PC-3 (cell line): ENCODE measurements around the gene LZTFL1. TPM values are rescaled to one million over a fixed set of nuclear protein-coding genes. Genes with fewer than 3 reads are reported as not detected.

Experiments
- ATAC-seq: fragments of 200-7000 bp; cut with Tn5 transposase; 2 replicates; pipeline ENCODE4 v1.9.1; 2020; ENCODE audit warnings: mild to moderate bottlenecking, moderate library complexity
- BruUV-seq: library from RNA; stranded (reverse); fragments of 400-500 nt; replicated peaks from 2 replicates; lab custom pipeline; 2021; lab: Mats Ljungman, UMichigan
- CTCF ChIA-PET: fragments of 300-600 bp; sonication (Branson Sonifier 250); formaldehyde crosslinking; loops from one replicate; lab custom pipeline; 2022; ENCODE audit warnings: antibody characterized with exemption; lab: Charles Lee
- POLR2A ChIA-PET: fragments of 300-600 bp; sonication (Branson Sonifier 250); formaldehyde crosslinking; loops from one replicate; lab custom pipeline; 2022; ENCODE audit warnings: antibody characterized with exemption; ENCODE audit not compliant: unreplicated experiment; lab: Charles Lee
- DNase-seq: peaks from one replicate; pipeline ENCODE4 v3.0.0-alpha.2; 2015
- H2AFZ ChIP-seq: fragments of 300-600 bp; sonication (generic); 2 replicates; pipeline ENCODE4 v1.6.0; 2016; ENCODE audit warnings: antibody characterized with exemption, low read length
- H3F3A ChIP-seq: fragments of 300-600 bp; sonication (generic); one replicate; pipeline ENCODE4 v1.6.0; 2017; ENCODE audit warnings: antibody characterized with exemption, low read length, control low read depth, mild to moderate bottlenecking; ENCODE audit not compliant: unreplicated experiment
- H3K27ac ChIP-seq: fragments of 300-600 bp; sonication (generic); 2 replicates; pipeline ENCODE4 v1.5.1; 2016; ENCODE audit warnings: mild to moderate bottlenecking, low read length
- H3K27me3 ChIP-seq: fragments of 300-600 bp; sonication (generic); 2 replicates; pipeline ENCODE4 v1.6.1; 2016; ENCODE audit warnings: low read length, mixed read lengths
- H3K36me3 ChIP-seq: fragments of 300-600 bp; sonication (generic); 2 replicates; pipeline ENCODE4 v1.6.1; 2016; ENCODE audit warnings: low read depth, mixed run types, low read length, mixed read lengths
- H3K4me1 ChIP-seq: fragments of 300-600 bp; sonication (generic); 2 replicates; pipeline ENCODE4 v1.5.1; 2016; ENCODE audit warnings: low read length; ENCODE audit not compliant: insufficient read depth
- H3K4me2 ChIP-seq: fragments of 300-600 bp; sonication (generic); 2 replicates; pipeline ENCODE4 v1.6.0; 2016; ENCODE audit warnings: low read length
- H3K4me3 ChIP-seq: fragments of 300-600 bp; sonication (generic); 2 replicates; pipeline ENCODE4 v1.5.1; 2016; ENCODE audit warnings: mild to moderate bottlenecking, low read length, mixed read lengths
- H3K79me2 ChIP-seq: fragments of 300-600 bp; sonication (generic); 2 replicates; pipeline ENCODE4 v1.6.1; 2017; ENCODE audit warnings: low read length, mixed read lengths
- H3K9ac ChIP-seq: fragments of 300-600 bp; sonication (generic); 2 replicates; pipeline ENCODE4 v1.6.0; 2016; ENCODE audit warnings: mild to moderate bottlenecking, low read length
- H3K9me2 ChIP-seq: fragments of 300-600 bp; sonication (generic); replicated peaks from 2 replicates; pipeline ENCODE4 v1.6.1; 2016; ENCODE audit warnings: mixed run types, low read length, mixed read lengths
- H3K9me3 ChIP-seq: fragments of 300-600 bp; sonication (generic); 2 replicates; pipeline ENCODE4 v1.6.1; 2016; ENCODE audit warnings: low read length, mixed read lengths
- H4K20me1 ChIP-seq: fragments of 300-600 bp; sonication (generic); 2 replicates; pipeline ENCODE4 v1.6.1; 2016; ENCODE audit warnings: low read length, mixed read lengths
- EZH2 ChIP-seq: fragments of 300-600 bp; sonication (generic); IDR thresholded peaks from one replicate; pipeline ENCODE4 v1.6.1; 2017; ENCODE audit warnings: antibody characterized with exemption, mild to moderate bottlenecking, low read length; ENCODE audit not compliant: unreplicated experiment
- EZH2phosphoT487 ChIP-seq: fragments of 300-600 bp; sonication (generic); IDR thresholded peaks from 2 replicates; pipeline ENCODE4 v1.6.1; 2018; ENCODE audit warnings: mild to moderate bottlenecking, antibody characterized with exemption, low read length, borderline replicate concordance
- intact Hi-C: fragments of 100-400 bp; cut with micrococcal nuclease; formaldehyde crosslinking; loops from 2 replicates; pipeline ENCODE4 v1.9.0; 2023
- total RNA-seq: library from RNA; depleted of rRNA; stranded (reverse); fragments of >200 nt; gene quantifications from 2 replicates; pipeline ENCODE4 v1.2.3, GENCODE V29; 2014
- TF ChIP-seq, protein P1 (sequence below): fragments of 300-600 bp; sonication (generic); conservative IDR thresholded peaks from 2 replicates; pipeline ENCODE4 v1.5.1; 2017; ENCODE audit warnings: antibody characterized with exemption, low read depth, mild to moderate bottlenecking, low read length

Gene LZTFL1
- total RNA-seq, 1 experiment from 2014 or later = 14.2 TPM

DNA sequence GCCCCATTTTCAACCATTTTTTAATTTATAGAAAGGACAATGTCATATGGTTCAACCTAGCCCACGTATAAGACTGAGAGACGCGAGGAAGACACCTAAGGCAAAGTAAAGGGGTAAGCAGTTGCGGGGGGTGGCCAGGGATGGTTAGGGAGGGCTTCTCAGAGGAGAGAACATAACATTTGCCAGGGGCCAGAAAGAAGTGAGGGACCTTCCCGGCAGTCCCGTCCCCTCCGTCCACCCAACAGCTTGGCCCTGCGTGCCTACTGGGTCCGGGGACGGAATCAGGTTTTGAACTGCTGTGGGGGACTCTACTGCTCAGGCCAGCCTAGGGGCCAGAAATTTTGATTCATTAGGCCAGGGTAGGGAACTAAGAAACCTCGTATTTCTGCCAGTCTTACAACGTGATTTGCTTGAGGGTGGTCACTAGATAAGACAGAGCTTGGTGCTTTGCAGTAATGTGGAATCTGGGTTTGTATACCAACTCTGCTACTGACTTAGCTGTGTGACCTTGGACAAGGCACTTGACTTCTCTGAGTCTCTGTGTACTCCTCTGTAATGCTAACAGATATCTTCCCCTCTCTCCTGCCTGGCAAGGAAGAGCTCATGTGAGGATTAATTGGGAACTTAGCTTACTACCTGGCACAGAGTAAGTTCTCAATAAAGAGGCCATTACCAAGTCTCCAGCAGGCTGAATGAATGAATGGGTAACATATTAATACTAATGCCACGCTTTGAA, 44.8 kb downstream of the LZTFL1 start:
- no peak overlapping the region for H3K4me2 ChIP-seq
- intact Hi-C loops = no loop called here
- H3K79me2 ChIP-seq = no peaks in the 10 kb centered on the region
- no peaks in the 10 kb centered on the region for H3F3A ChIP-seq
- H3K4me1 ChIP-seq = peaks cover 13% of the 10 kb centered on the region; the same call in 1 of the 2 replicates
- ATAC-seq (no peak), DNase-seq (no peak)
- H3K9ac ChIP-seq = no peak overlapping the region
- H3K4me3 ChIP-seq = no peak overlapping the region
- ChIA-PET CTCF (interaction anchor here (0.6 kb wide), 1 partner anchor 21 kb away, joined by 5 read pairs; no protein-coding TSS in a partner anchor), POLR2A (interaction anchor here (0.6 kb wide), 1 partner anchor 11 kb away, joined by 4 read pairs; no protein-coding TSS in a partner anchor)
- H3K9me2 ChIP-seq = no peaks in the 10 kb centered on the region
- no peaks in the 10 kb centered on the region for H3K27me3 ChIP-seq
- no peak for TF ChIP-seq EZH2phosphoT487
- BruUV-seq = no TSS peak
- no peak overlapping the region for H3K27ac ChIP-seq
- no peaks in the 10 kb centered on the region for H3K9me3 ChIP-seq
- H2AFZ ChIP-seq = no peak overlapping the region
- H3K36me3 ChIP-seq = no peaks in the 10 kb centered on the region
- H4K20me1 ChIP-seq = no peaks in the 10 kb centered on the region

DNA sequence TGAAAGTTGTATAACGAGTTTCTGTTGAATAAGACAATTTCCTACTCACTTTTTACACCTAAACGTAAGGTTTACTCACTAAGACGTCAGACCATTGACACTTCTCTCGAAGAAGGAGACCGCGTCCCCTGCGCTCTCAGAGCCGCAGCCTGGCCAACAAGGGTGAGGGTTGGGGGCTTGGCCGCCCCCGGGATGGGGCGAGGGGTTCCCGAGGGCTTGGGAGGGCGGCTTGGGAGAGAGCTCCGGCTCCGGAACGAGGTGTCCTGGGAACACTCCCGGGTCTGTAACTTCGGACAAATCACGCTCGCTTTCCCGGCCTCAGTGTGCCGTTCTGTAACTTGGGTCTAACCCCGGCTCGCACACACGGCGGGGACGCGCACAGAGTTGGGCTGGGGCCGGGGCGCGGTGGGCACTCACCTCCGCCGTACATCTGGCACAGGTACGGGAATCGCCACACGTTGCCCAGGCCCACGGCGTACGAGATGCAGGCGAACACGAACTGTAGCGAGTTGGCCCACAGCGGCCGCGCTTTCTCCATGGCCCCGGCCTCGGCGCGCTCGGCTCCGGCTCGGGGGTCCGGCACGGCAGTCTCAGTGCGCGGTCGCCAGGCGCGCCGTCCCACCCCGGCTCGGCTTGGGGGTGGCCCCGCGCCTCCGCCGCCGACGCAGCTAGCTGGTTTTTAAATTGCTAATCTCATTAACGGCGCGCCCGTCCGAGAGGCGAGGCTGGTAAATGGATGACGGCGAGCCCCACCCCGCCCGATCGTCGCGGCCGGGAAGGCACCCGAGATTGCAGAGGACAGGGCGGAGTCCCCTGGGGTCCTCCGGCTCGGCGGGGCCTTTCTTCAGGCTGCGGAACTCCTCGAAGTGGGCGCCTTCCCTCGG, 45.8 kb downstream of the LZTFL1 start, which contains the start of gene SLC6A20:
TSS of gene SLC6A20 (minus strand) at position 655 of the 884 bp plus-strand sequence. CDS start at position 538, 117 bp downstream.
- Histone ChIP-seq H3K9me2 (no peaks in the 10 kb centered on the region), H2AFZ (no peak within 1 kb of the TSS), H3K27me3 (no peaks in the 10 kb centered on the region), H3K4me1 (peaks cover 13% of the 10 kb centered on the region; the same call in 1 of the 2 replicates), H3K4me3 (no peak within 1 kb of the TSS), H4K20me1 (no peaks in the 10 kb centered on the region), H3K36me3 (no peaks in the 10 kb centered on the region), H3K27ac (no peak within 1 kb of the TSS), H3K4me2 (no peak within 1 kb of the TSS), H3K79me2 (no peaks in the 10 kb centered on the region), H3K9ac (no peak within 1 kb of the TSS), H3K9me3 (no peaks in the 10 kb centered on the region), H3F3A (no peaks in the 10 kb centered on the region)
- ChIA-PET CTCF (no interaction called here), POLR2A (interaction anchor here (0.6 kb wide), 1 partner anchor 12 kb away, joined by 4 read pairs; no protein-coding TSS in a partner anchor)
- intact Hi-C loops = no loop called here
- no TSS peak for BruUV-seq
- DNase-seq (no peak), ATAC-seq (no peak)
- TF ChIP-seq, protein P1, sequence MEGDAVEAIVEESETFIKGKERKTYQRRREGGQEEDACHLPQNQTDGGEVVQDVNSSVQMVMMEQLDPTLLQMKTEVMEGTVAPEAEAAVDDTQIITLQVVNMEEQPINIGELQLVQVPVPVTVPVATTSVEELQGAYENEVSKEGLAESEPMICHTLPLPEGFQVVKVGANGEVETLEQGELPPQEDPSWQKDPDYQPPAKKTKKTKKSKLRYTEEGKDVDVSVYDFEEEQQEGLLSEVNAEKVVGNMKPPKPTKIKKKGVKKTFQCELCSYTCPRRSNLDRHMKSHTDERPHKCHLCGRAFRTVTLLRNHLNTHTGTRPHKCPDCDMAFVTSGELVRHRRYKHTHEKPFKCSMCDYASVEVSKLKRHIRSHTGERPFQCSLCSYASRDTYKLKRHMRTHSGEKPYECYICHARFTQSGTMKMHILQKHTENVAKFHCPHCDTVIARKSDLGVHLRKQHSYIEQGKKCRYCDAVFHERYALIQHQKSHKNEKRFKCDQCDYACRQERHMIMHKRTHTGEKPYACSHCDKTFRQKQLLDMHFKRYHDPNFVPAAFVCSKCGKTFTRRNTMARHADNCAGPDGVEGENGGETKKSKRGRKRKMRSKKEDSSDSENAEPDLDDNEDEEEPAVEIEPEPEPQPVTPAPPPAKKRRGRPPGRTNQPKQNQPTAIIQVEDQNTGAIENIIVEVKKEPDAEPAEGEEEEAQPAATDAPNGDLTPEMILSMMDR = no peak
- no peak for TF ChIP-seq EZH2phosphoT487
- TF ChIP-seq EZH2 = no peak

DNA sequence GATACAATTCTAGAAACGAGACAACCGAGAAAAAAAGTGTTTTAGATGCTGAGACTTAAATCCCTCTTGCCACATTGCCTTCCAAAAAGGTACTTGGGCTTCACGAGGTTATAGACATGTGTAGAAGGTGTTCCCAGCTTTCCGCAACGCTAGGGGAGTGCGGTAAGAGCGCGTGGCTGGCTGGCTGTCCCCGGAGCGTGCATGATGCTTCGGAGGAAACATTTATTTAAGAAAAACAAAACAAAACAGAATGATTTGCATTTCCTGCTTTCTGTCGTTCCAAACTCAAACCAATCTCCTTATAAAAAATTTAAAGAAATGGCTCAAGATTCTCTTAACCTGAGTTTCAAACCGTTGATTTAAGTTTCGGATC, 46.4 kb downstream of the LZTFL1 start:
- H3K4me1 ChIP-seq = peaks cover 13% of the 10 kb centered on the region; the same call in 1 of the 2 replicates
- no peaks in the 10 kb centered on the region for H3K9me3 ChIP-seq
- H3F3A ChIP-seq = no peaks in the 10 kb centered on the region
- ChIA-PET POLR2A (no interaction called here), CTCF (interaction anchor here (0.6 kb wide), 1 partner anchor 284 kb away, joined by 7 read pairs; no protein-coding TSS in a partner anchor)
- no peak overlapping the region for H3K4me3 ChIP-seq
- H3K36me3 ChIP-seq = no peaks in the 10 kb centered on the region
- intact Hi-C loops = no loop called here
- DNase-seq = no peak
- no peak overlapping the region for H3K27ac ChIP-seq
- no peak overlapping the region for H2AFZ ChIP-seq
- TF ChIP-seq EZH2 = no peak
- TF ChIP-seq EZH2phosphoT487 = no peak
- TF ChIP-seq, protein P1 = no peak
- no peak for ATAC-seq
- H3K79me2 ChIP-seq = no peaks in the 10 kb centered on the region
- no peak overlapping the region for H3K9ac ChIP-seq
- no peaks in the 10 kb centered on the region for H3K27me3 ChIP-seq
- no TSS peak for BruUV-seq
- no peaks in the 10 kb centered on the region for H4K20me1 ChIP-seq
- H3K4me2 ChIP-seq = no peak overlapping the region
- no peaks in the 10 kb centered on the region for H3K9me2 ChIP-seq
